HG02840 (cell line): ENCODE measurements around the gene EEA1.

Source experiments
- ATAC-seq: cut with Tn5 transposase; IDR thresholded peaks from one replicate; pipeline ENCODE4 v1.9.1; 2021; ENCODE audit warnings: mild to moderate bottlenecking, moderate library complexity, moderate number of reproducible peaks; ENCODE audit not compliant: unreplicated experiment, low FRiP score

Gene EEA1

DNA sequence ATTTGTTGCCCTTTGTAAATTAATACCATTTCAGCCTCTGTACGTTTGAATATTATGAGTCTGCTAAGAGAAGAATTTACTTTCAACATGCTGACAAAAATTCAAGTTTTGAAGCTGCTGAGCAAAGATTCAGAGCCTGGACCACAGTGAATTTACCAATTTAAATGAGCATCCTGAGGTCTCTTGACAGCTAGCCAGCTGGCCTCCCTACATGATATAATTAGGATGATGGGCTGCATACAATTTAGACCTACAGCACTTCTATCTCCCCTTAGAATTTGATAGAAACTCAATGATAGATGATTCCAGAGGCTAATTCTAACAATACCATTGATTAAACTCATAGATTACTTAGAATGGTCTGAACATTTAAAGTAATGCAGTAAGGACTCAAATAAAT is 10.0 kb upstream of the EEA1 start:
- ATAC-seq = no peak

DNA sequence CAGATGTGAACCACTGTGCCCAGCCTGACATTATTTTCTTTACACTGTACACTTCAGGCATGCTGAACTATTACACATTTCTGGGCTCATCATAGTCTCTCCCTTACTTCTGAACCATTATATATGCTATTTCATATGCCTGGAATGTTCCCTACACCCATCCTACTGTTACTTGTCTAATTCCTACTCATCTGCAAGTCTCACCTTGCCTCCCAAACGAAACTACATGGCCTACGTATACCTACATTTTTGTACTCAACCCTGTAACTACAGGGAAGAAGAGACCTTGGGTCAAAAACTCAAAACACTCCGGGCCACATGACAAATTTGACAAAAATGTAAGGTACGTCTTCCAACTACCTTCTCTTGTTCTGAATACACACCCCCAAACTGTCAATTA is 9.5 kb upstream of the EEA1 start:
- ATAC-seq = no peak

DNA sequence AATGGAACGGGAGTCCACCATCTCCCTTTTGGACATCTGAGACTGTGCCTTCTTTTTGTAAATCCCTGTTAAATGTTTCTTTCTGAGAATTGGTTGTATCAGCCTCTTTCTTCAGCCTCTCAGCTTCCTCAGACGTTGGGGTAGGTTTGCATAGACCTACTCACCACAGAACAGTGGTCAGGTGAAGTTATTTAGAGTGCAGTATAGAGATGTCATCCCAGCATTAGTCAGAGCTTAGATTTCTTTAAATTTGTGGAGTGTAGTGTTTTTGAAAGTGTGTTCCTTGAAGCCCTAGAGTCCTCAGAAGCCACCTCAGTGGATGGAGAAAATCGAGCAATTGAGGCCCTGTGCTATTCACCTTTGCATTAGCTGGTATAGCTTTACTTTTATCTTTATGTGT is 8.9 kb upstream of the EEA1 start:
- ATAC-seq = no peak

DNA sequence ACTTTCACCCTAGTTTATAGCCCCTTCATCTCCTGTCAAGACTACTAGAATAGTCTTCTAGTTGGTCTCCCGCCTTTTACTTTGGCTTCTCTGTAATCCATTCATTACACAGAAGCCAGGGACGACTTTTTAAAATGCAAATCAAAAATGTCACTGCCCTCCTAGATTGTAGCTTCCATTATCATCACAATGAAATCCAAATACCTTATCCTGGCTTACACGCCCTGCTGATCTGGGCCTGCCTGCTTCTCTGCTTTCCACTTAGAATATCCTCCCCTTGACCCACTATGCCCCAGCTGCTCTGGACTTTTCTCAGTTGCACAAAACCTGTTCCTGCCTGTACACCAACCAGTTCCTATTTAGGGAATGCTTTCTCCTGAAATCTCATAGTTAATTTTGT is 4.5 kb upstream of the EEA1 start:
- ATAC-seq = no peak

DNA sequence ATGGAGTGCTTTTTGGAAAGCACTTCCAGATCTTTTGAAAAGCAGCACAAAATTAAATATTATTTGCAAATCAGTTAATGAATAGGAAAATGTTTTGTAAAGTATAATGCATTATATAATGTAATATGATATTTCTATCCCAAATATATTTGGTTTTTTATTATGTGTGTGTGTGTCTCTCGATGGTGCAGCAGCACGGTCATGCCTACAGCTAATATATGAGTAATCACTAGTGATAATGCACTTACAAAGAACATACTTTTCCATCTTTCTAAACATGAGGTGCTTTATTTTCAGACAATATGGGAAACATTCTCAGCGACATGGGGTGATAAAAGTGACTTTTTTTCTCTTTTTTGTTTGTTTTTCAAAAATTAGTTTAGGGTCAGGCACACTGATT is 1.3 kb upstream of the EEA1 start:
- ATAC-seq = no peak

DNA sequence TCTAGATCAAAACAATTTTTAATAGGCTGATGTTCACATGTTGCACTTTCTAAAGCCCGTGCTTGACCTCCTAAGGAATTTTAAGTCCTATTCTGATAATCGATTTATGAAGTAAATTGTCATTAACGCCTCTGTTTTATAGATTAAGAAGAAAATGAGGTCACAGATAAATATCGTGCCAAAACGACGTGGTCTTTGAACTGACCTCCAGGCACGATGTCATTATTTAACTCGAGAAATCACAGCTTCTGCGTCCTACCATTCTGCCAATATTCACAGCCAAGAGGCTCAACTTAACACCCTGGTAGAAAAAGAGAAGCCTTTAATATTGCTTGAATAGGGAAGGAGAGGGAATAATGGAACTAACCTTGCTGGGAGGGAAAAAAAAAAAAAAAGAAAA is 888 bp upstream of the EEA1 start:
- no peak for ATAC-seq

DNA sequence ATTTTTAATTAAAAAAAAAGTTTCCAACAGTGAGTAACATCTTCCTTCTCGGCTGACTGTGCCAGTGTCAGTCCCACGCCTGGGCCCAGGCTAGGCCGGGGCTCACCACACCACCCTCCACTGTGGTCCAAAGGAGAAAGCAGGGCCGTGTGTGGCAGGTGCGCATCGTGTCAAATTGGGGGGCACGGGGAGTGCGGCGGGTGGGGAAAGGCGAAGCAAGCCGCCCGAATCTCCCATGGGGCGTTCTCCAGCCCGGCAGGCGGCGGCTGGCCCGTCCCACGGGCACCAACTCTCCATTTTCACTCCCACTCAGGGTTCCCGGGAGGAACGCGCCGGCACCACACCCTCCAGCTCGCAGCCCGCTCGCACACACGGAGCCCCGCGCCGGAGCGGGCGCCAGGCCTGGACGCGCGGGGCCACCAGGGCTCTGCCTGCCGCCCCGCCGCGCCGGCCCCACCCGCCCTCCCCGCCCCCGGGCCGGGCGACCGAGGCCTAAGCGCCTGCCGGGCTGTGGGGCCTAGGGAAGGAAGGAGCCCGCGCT is 604 bp downstream of the EEA1 start:
- ATAC-seq = peak; percentile 4

DNA sequence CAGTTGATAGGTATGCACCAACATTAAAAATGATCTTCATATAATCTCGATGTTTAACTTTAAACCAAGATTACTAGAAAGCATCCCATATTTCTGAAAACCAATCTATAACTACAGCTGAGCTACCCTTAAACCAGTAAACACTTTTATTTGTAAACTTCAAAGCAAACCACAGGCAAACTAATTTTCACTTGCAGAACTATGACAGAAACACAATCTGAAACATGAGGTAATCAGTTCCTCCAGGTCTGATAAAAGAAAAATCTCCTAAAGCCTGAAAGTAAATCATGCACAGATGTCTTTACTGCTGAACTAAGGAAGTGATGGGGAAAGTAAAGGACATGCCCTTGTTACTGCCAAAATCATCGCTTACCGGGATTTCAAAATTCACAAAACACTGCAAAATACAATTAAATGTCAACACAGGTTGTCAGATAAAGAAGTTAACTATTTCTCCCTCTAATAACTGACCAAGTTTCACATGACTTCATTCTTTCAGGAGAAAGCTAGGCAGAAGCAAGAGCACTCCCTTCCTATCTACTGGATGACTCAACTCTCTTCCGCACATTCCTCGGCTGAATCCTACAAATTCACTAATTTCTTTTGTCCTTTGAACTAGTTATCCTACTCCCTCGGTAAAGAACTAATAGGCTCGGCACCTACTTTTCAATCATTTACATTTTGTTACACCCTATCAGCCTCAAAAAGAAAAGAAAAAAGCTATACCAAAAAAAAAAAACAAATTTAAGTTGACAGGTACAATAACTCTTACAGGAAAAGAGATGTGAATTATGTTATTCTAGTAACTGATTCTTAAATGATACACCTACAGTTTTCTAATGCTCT is 1.4 kb downstream of the EEA1 start:
- ATAC-seq = no peak

DNA sequence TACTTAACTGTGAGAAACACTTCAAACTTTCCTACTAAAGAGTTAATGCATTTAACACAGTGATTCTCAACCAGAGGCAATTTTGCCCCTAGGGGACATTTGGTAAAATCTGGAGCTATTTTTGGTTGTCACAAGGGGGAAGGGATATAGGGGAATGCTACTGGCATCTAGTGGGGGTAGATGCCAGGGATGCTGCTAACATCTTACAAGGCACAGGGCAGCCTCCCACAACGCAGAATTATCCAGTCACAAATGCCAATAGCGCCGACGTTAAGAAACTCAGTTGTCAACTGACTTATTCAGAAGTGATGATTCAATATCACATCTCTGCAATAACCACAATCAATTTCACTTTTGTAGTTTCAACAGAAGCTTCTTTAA is 2.0 kb downstream of the EEA1 start:
- no peak for ATAC-seq

DNA sequence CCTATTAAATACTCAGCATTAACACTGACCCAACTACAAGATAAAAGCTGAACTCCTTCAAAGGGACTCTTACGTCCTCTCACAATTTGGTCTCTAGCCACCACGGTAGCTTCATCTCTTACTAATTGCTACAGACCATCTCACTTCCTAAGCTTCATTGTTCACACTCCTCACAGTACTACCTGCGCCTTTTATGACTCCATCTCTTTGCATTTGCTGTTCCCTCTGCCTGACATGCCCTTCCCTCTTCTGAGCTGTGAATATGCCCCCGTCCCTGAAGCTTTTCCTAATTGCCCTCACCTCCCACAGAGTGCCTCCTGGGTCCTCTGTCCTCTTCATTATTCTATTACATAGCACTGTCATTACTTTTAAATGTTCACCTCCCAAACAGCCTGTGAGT is 2.5 kb downstream of the EEA1 start:
- ATAC-seq = no peak

DNA sequence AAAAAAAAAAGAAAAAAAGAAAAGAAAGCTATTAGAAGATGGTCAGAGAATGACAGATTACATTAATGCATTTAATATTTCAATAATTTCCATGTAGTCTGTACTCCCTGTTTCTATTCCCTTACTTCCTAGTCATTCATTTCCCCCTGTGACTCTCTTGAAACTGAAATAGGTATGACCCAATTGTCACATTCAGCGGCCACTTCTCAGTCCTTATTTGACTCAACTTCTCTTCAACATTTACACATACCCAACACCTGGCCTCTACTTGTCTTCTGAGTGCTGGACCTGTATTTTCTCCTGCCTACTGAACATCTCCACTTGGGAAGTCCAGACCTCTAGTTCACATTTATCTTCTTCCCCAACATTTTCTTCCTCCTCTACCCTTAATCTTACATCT is 7.2 kb downstream of the EEA1 start:
- ATAC-seq = peak; percentile 95

DNA sequence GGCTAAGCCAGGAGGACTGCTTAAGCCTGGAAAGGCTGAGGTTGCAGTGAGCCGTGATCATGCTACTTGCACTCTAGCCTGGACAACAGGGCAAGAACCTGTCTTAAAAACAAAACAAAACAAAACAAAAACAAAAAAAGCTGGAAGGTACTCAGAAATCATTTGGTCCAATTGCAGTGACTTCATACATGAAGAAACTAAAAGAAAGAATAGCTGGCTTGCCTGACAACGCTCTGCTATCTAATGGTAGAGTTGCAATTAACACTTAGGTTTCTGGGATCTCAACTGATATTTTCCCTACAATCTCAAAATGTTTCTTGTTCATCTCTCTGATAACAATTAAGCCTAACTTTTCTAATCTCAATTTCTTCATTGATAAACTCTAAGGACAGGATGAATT is 13.7 kb downstream of the EEA1 start:
- no peak for ATAC-seq

DNA sequence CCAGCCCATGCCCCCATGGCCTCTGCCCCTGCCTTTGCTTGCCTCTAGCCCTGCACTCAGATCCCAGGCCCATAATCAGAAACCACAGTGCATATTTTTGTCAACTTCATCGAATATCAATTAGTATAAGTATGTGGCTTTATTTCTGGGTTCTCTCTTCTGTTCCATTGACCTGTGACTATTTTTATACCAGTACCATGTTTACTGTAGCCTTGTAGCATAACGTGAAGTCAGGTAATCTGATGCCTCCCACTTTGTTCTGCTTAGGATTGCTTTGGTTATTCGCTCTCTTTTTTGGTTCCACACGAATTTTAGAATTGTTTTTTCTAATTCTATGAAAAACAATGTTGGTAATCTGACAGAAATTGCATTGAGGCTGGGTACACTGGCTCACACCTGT is 14.9 kb downstream of the EEA1 start:
- ATAC-seq = no peak

DNA sequence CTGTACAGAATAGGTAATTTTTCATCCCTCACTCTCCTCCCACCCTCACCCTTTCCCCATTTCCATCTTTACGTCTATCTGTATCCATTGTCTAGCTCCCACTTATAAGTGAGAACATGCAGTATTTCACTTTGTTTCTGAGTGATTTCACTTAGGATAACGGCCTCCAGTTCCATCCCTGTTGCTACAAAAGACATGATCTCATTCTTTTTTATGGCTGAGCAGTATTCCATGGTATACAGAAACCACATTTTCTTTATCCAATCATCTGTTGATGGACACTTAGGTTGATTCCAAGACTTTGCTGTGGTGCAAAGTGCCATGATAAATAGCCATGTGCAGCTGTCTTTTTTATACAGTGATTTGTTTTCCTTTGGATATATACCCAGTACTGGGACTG is 16.4 kb downstream of the EEA1 start:
- ATAC-seq = no peak

DNA sequence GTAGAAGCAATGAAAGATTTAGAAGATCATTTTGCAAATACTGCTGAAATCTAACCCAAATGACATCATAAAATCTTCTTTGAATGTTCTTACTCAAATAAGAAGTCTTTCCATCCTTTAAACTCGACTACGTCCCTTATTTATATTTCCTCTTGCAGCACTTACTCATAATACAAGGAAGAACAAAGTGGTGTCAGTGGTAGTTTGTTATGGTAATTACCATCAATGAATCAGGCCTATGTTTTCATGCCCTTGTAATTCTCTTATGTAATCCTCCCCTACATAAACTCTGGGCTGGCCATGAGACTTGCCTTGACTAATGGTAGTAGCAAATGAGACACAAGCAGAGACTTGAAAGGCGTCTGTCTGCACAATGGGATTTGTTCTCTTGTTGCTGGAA is 17.0 kb downstream of the EEA1 start:
- ATAC-seq = no peak

DNA sequence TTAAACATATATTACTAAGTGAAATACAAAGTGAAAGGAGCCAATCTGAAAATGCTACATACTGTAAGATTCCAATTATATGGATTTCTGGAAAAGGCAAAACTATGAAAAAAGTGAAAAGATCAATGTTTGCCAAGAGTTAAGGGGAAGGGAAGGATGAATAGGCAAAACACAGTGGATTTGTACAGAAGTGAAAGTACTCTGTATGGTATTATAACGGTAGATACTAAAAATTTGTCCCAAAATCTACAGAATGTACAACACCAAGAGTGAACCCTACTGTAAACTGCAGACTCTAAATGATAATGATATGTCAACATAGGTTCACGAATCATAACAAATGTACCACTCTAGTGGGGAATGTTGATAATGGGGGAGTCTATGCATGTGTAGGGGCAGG is 17.8 kb downstream of the EEA1 start:
- ATAC-seq = no peak

DNA sequence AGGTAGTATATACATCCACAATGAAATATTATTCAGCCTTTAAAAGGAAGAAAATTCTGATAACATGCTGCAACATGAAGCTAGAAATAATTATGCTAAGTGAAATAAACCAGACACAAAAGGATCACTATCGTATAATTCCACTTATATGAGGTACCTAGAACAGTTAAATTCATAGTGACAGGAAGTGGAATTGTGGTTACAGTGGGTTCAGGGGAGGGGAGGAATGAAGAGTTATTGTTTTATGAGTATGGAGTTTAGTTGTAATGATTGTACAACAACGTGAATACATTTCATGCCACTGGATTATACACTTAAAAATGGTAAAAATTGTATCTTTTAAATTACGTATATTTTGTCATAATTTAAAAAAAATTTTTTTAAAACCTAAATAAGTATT is 21.0 kb downstream of the EEA1 start:
- no peak for ATAC-seq

DNA sequence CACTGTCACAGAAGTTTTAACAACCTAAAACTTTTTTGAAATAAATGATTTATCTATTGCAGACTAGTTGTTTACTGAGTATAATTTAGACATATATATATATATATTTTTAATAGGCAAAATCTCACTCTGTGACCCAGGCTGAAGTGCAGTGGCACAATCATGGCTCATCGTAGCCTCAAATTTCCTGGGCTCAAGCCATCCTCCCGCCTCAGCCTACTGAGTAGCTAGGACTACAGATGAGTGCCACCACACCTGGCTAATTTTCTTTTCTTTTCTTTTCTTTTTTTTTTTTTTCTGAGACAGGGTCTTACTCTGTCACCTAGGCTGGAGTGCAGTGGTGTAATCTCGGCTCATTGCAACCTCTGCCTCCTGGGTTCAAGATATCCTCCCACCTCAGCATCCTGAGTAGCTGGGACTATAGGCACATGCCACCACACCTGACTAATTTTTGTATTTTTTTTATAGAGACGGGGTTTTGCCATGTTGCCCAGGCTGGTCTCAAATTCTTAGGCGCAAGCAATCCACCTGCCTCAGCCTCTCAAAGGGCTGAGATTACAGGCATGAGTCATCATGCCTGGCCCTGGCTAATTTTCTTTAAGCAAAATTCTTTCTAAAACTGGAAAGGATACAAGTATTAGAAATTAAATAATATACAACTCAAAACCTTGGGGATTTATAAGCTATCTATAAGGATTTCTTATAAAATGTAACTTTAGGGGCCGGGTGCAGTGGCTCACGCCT is 23.1 kb downstream of the EEA1 start:
- ATAC-seq = no peak

DNA sequence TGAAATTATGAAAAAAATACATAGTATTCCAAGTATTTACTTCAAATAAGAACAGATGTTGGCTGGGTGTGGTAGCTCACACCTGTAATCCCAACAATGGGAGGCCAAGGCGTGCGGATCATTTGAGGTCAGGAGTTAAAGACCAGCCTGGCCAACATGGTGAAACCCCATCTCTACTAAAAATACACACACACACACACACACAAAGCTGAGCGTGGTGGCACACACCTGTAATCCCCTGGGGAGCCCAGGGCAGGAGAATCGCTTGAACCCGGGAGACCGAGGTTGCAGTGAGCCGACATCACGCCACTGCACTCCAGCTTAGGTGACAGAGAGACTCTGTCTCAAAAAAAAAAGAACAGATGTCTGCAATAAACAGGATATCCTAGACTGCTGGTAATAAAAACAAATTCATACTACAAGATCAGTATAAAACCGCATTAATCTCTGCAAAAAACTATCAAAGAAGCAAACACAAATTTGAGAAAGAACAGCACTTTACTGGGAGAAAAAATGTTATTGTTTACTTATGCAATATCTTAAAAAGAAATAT is 23.8 kb downstream of the EEA1 start:
- ATAC-seq = no peak

DNA sequence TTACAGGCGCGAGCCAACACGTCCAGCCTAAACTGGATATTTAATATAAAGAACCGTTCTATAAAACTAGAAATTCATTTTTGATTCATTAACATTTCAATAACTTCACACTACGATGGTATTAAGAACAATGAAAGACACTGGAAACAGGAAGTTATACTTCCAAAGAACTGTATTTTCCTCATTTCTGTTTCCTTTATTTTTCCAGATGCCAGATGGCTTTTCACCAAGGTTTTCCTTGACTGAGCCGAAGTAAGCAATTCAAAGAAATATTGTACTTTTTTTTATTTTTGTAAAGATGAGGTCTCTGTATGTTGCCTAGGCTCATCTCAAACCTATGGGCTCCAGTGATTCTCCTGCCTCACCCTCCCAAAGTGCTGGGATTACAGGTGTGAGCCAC is 28.2 kb downstream of the EEA1 start:
- no peak for ATAC-seq

DNA sequence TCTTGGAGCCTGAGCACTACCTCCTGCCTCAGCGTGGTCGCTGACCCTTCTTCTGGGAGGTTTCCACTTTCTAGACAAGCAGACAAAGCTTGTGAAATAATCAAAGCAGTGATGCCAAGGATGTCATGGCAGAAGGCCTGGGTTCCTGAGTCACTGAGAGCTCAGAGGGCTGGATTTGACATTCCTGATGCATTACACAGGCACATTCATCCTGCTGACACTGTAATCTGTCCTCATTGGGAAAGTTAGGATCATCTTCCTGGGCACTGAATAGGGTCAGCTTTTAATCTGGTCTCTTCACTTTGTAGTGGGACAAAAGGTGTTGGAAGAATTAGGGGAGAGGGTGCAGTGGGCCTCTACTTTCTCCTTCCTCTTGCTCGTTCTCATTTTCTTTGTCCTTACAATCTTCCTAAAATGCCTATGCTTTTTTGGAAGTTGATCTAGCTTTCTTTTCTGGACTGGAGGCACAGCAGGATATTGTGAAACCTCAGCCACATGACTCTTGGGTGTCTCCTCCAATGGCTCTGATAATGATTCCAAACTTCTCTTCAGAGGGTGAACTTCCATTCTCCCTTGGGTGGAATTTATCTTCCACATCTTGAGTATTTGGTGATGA is 29.6 kb downstream of the EEA1 start:
- ATAC-seq = no peak
